H9 (cell line): ENCODE measurements around the gene MYO5C. TPM values are rescaled to one million over a fixed set of nuclear protein-coding genes. Genes with fewer than 3 reads are reported as not detected.

Source experiments
- DNase-seq: peaks from one replicate; pipeline ENCODE4 v3.0.0-alpha.2; 2017
- H2AFZ ChIP-seq: one replicate; pipeline ENCODE4 v1.6.1; 2013; ENCODE audit warnings: mild to moderate bottlenecking, low read length, control low read depth, moderate library complexity
- H2AK5ac ChIP-seq: 2 replicates; pipeline ENCODE4 v1.6.1; 2013; ENCODE audit warnings: low read length, control low read depth, mixed read lengths; ENCODE audit not compliant: insufficient read length
- H2BK120ac ChIP-seq: one replicate; pipeline ENCODE4 v1.6.1; 2013; ENCODE audit warnings: low read depth, mild to moderate bottlenecking, low read length, control low read depth, inconsistent platforms; ENCODE audit not compliant: poor library complexity, severe bottlenecking
- H2BK12ac ChIP-seq: 2 replicates; pipeline ENCODE4 v1.6.1; 2013; ENCODE audit warnings: low read length, control low read depth, mixed read lengths, low read depth; ENCODE audit not compliant: insufficient read length
- H2BK15ac ChIP-seq: 2 replicates; pipeline ENCODE4 v1.6.1; 2013; ENCODE audit warnings: low read depth, low read length, control low read depth
- H2BK20ac ChIP-seq: one replicate; pipeline ENCODE4 v1.6.1; 2013; ENCODE audit warnings: low read depth, mild to moderate bottlenecking, low read length, control low read depth, inconsistent platforms; ENCODE audit not compliant: poor library complexity, severe bottlenecking
- H2BK5ac ChIP-seq: 2 replicates; pipeline ENCODE4 v1.6.1; 2013; ENCODE audit warnings: low read length, control low read depth, mixed read lengths; ENCODE audit not compliant: insufficient read length
- H3K14ac ChIP-seq: 2 replicates; pipeline ENCODE4 v1.6.1; 2013; ENCODE audit warnings: low read length, control low read depth; ENCODE audit not compliant: insufficient read depth
- H3K18ac ChIP-seq: 2 replicates; pipeline ENCODE4 v1.6.1; 2013; ENCODE audit warnings: low read depth, mild to moderate bottlenecking, mixed read lengths, low read length, control low read depth; ENCODE audit not compliant: insufficient read length
- H3K23ac ChIP-seq: 2 replicates; pipeline ENCODE4 v1.6.1; 2013; ENCODE audit warnings: low read length, control low read depth, mixed read lengths, low read depth; ENCODE audit not compliant: insufficient read length
- H3K23me2 ChIP-seq: 2 replicates; pipeline ENCODE4 v1.6.1; 2013; ENCODE audit warnings: low read depth, mild to moderate bottlenecking, mixed read lengths, low read length, control low read depth; ENCODE audit not compliant: insufficient read length, poor library complexity, severe bottlenecking
- H3K27ac ChIP-seq: 2 replicates; pipeline ENCODE4 v1.5.1; 2013; ENCODE audit warnings: low read length, control low read depth, mixed read lengths, low read depth; ENCODE audit not compliant: insufficient read length
- H3K27me3 ChIP-seq: 2 replicates; pipeline ENCODE4 v1.6.1; 2013; ENCODE audit warnings: low read length, control low read depth, inconsistent platforms; ENCODE audit not compliant: insufficient read depth
- H3K4ac ChIP-seq: 2 replicates; pipeline ENCODE4 v1.6.1; 2013; ENCODE audit warnings: low read depth, mild to moderate bottlenecking, control low read depth, inconsistent platforms, low read length, moderate library complexity
- H3K4me1 ChIP-seq: 2 replicates; pipeline ENCODE4 v1.6.1; 2013; ENCODE audit warnings: low read length, control low read depth, inconsistent platforms; ENCODE audit not compliant: insufficient read depth
- H3K4me2 ChIP-seq: 2 replicates; pipeline ENCODE4 v1.6.1; 2013; ENCODE audit warnings: low read length, control low read depth, mixed read lengths; ENCODE audit not compliant: insufficient read length, insufficient read depth
- H3K56ac ChIP-seq: 2 replicates; pipeline ENCODE4 v1.6.1; 2013; ENCODE audit warnings: low read depth, mild to moderate bottlenecking, mixed read lengths, low read length, control low read depth; ENCODE audit not compliant: insufficient read length
- H3K79me1 ChIP-seq: 2 replicates; pipeline ENCODE4 v1.6.1; 2013; ENCODE audit warnings: low read depth, mild to moderate bottlenecking, moderate library complexity, low read length, control low read depth, inconsistent platforms; ENCODE audit not compliant: insufficient read depth, poor library complexity, severe bottlenecking
- H3K79me2 ChIP-seq: 2 replicates; pipeline ENCODE4 v1.6.1; 2013; ENCODE audit warnings: low read length, control low read depth, inconsistent platforms; ENCODE audit not compliant: insufficient read depth
- H3K9ac ChIP-seq: 2 replicates; pipeline ENCODE4 v1.6.1; 2013; ENCODE audit warnings: low read length, control low read depth, mixed read lengths; ENCODE audit not compliant: insufficient read length; ENCODE audit errors: extremely low read depth
- H3K9me3 ChIP-seq: one replicate; pipeline ENCODE4 v1.6.1; 2013; ENCODE audit warnings: low read depth, low read length, inconsistent platforms; ENCODE audit not compliant: control insufficient read depth
- H3T11ph ChIP-seq: one replicate; pipeline ENCODE4 v1.6.1; 2013; ENCODE audit warnings: mild to moderate bottlenecking, low read length, control low read depth, inconsistent platforms
- H4K20me1 ChIP-seq: one replicate; pipeline ENCODE4 v1.6.1; 2013; ENCODE audit not compliant: control insufficient read depth, insufficient read length, insufficient read depth
- H4K5ac ChIP-seq: 2 replicates; pipeline ENCODE4 v1.6.1; 2013; ENCODE audit warnings: low read depth, mild to moderate bottlenecking, mixed read lengths, low read length, control low read depth; ENCODE audit not compliant: insufficient read length
- H4K8ac ChIP-seq: replicated peaks from 2 replicates; pipeline ENCODE4 v1.6.1; 2013; ENCODE audit warnings: low read length, control low read depth, mixed read lengths, low read depth; ENCODE audit not compliant: insufficient read length
- H4K91ac ChIP-seq: 2 replicates; pipeline ENCODE4 v1.6.1; 2013; ENCODE audit warnings: low read depth, mild to moderate bottlenecking, moderate library complexity, mixed read lengths, low read length, control low read depth; ENCODE audit not compliant: insufficient read length
- H3K27ac Mint-ChIP-seq, 3 experiments: 2 replicates in 2 of 3; 3 replicates in 1 of 3; pipeline ENCODE4 v1.8.0; 2020 to 2021; ENCODE audit warnings: mixed read lengths in 3 of 3, mild to moderate bottlenecking in 1 of 3, moderate library complexity in 1 of 3
- H3K27me3 Mint-ChIP-seq: 2 replicates; pipeline ENCODE4 v1.8.0; 2021; ENCODE audit warnings: low read depth, mild to moderate bottlenecking, moderate library complexity, mixed read lengths
- H3K36me3 Mint-ChIP-seq, 3 experiments: 2 replicates in 2 of 3; 3 replicates in 1 of 3; pipeline ENCODE4 v1.8.0; 2020 to 2021; ENCODE audit warnings: low read depth in 3 of 3, mixed read lengths in 3 of 3; ENCODE audit not compliant: insufficient read depth in 1 of 3
- H3K4me1 Mint-ChIP-seq, 2 experiments: 2 replicates each; pipeline ENCODE4 v1.8.0; 2020; ENCODE audit warnings: mixed read lengths in 2 of 2
- H3K4me3 Mint-ChIP-seq, 2 experiments: 2 replicates in 1 of 2; 3 replicates in 1 of 2; pipeline ENCODE4 v1.8.0; 2020 to 2021; ENCODE audit warnings: mild to moderate bottlenecking in 2 of 2, mixed read lengths in 2 of 2, moderate library complexity in 1 of 2
- H3K9me3 Mint-ChIP-seq, 2 experiments: 2 replicates in 1 of 2; 3 replicates in 1 of 2; pipeline ENCODE4 v1.8.0; 2020; ENCODE audit warnings: mild to moderate bottlenecking in 2 of 2, mixed read lengths in 2 of 2, moderate library complexity in 1 of 2
- CTCF ChIP-seq: fragments of 200-600 bp; sonication (generic); conservative IDR thresholded peaks from 3 replicates; pipeline ENCODE4 v1.8.0; 2021; ENCODE audit warnings: antibody characterized with exemption, mild to moderate bottlenecking
- WGBS: extraction: QIAGEN DNeasy Blood & Tissue Kit; methylation state at CpG from one replicate; pipeline ENCODE4 v1.1.7; 2013; ENCODE audit warnings: missing lambda C conversion rate, low lambda C conversion rate, mixed read lengths; ENCODE audit not compliant: insufficient read length; ENCODE audit errors: extremely low coverage; 5-methylcytosine and 5-hydroxymethylcytosine counted together
- total RNA-seq: library from RNA; stranded (reverse); gene quantifications from 2 replicates; pipeline ENCODE4 v1.2.1, GENCODE V29; 2021

MYO5C gene
- total RNA-seq, 1 experiment from 2014 or later = 22.2 TPM

GRCh38 chr15:52171807-52172206 lies 123.8 kb downstream of the MYO5C start:
- no peak overlapping the region for H4K91ac ChIP-seq
- H3K36me3 Mint-ChIP-seq = no peaks in the 10 kb centered on the region
- H3K9ac ChIP-seq = no peak overlapping the region
- H2BK20ac ChIP-seq = no peak overlapping the region
- no peaks in the 10 kb centered on the region for H3K9me3 Mint-ChIP-seq
- no peak overlapping the region for H2AK5ac ChIP-seq
- H3K27ac ChIP-seq = no peak overlapping the region
- no peaks in the 10 kb centered on the region for H4K20me1 ChIP-seq
- H2BK5ac ChIP-seq = no peak overlapping the region
- no peak overlapping the region for H2BK120ac ChIP-seq
- H4K8ac ChIP-seq = no peak overlapping the region
- no peaks in the 10 kb centered on the region for H3K9me3 ChIP-seq
- H3K27me3 ChIP-seq = no peaks in the 10 kb centered on the region
- no peak overlapping the region for H2BK15ac ChIP-seq
- no peaks in the 10 kb centered on the region for H3K27me3 Mint-ChIP-seq
- no peak overlapping the region for H3K4ac ChIP-seq
- no peak overlapping the region for H3K14ac ChIP-seq
- H3K4me2 ChIP-seq = no peak overlapping the region
- H2AFZ ChIP-seq = no peak overlapping the region
- no peak overlapping the region for H3T11ph ChIP-seq
- no peak overlapping the region for H3K27ac Mint-ChIP-seq
- no peak overlapping the region; a peak in 1 of 5 replicates for H3K4me3 Mint-ChIP-seq
- no peak for DNase-seq
- H4K5ac ChIP-seq = no peak overlapping the region
- no peaks in the 10 kb centered on the region for H3K79me1 ChIP-seq
- no peak for TF ChIP-seq CTCF
- peaks cover 11% of the 10 kb centered on the region in 2 experiments for H3K4me1 Mint-ChIP-seq
- H3K18ac ChIP-seq = no peak overlapping the region
- no peak overlapping the region for H3K23ac ChIP-seq
- no peaks in the 10 kb centered on the region for H3K23me2 ChIP-seq
- H3K4me1 ChIP-seq = no peaks in the 10 kb centered on the region
- WGBS = no CpG with 5 or more reads among the region's 1 CpG
- no peak overlapping the region for H2BK12ac ChIP-seq
- no peak overlapping the region for H3K56ac ChIP-seq
- 0 out of 2 replicates have a peak, but pooled peaks cover 3% of the 10 kb centered on the region for H3K79me2 ChIP-seq
